WTC11 (cell line): ENCODE data around the gene ARL8A.

Experiments
- CREM ChIP-seq: sonication (generic); formaldehyde crosslinking; IDR thresholded peaks from 2 replicates; pipeline ENCODE4 v1.8.1; 2022; ENCODE audit warnings: mild to moderate bottlenecking, missing genetic modification reagents, moderate library complexity
- CTCF ChIP-seq: fragments of 200-600 bp; IDR thresholded peaks from 2 replicates; pipeline ENCODE4 v1.8.0; 2022; ENCODE audit warnings: antibody characterized with exemption
- ETV6 ChIP-seq: sonication (generic); formaldehyde crosslinking; IDR thresholded peaks from 2 replicates; pipeline ENCODE4 v1.8.1; 2022; ENCODE audit warnings: mild to moderate bottlenecking, missing genetic modification reagents
- TEAD1 ChIP-seq: sonication (generic); formaldehyde crosslinking; IDR thresholded peaks from 2 replicates; pipeline ENCODE4 v1.8.0; 2022; ENCODE audit warnings: mild to moderate bottlenecking, missing genetic modification reagents
- TEAD4 ChIP-seq: sonication (generic); formaldehyde crosslinking; IDR thresholded peaks from 2 replicates; pipeline ENCODE4 v1.8.0; 2022; ENCODE audit warnings: mild to moderate bottlenecking, missing genetic modification reagents
- ZNF138 ChIP-seq: sonication (generic); formaldehyde crosslinking; conservative IDR thresholded peaks from 2 replicates; pipeline ENCODE4 v1.8.1; 2022; ENCODE audit warnings: mild to moderate bottlenecking, moderate library complexity, missing genetic modification reagents
- ZNF232 ChIP-seq: sonication (generic); formaldehyde crosslinking; IDR thresholded peaks from 2 replicates; pipeline ENCODE4 v1.8.0; 2022; ENCODE audit warnings: mild to moderate bottlenecking, missing genetic modification reagents
- TF ChIP-seq, protein P1 (sequence below): sonication (generic); formaldehyde crosslinking; IDR thresholded peaks from 2 replicates; pipeline ENCODE4 v1.8.1; 2022; ENCODE audit warnings: mild to moderate bottlenecking, moderate library complexity, missing genetic modification reagents

DNA sequence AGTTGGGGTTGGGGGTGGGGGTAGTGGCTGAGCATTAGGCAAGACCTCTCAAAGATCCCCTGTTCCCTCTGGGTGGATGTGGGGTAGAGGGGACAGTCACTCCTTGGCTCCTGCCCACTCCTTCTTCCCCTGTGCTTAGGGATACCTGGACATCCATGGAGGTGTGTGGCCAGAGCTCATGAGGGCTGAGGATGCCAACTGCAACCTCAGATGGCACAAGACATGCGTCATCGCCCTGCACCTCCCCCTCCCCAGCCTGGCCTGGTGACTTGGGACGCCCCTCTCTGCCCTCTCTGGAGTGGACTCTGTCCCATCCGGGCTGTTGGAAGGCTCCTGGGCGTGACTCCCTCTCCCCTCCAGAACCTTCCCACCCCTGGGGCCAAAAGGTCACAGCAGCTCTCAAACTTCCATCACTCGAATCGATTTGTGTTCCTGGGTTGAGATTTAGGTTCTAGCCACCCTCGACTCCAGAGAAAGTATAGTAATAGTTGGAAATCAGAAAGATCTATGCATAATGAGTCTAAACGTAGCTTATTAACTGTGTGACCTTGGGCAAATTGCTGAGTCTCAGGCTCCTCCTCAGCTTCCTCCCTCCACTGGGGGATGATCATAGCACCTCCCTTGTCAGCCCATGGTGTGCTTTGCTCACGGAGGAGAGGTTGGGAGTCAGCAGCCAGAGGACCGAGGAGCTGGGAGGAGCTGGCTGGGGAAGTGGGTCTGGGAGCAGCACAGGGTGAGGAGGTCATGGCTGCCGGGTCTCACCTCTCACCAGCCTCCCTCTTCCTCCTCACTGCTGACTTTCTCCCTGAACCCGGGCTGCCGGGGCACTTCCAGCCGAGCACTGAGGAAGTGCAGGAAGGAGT is 18.1 kb upstream of the ARL8A start:
- TF ChIP-seq CTCF: no peak
- no peak for TF ChIP-seq ETV6
- no peak for TF ChIP-seq TEAD1 (CRISPR knock-in tag)
- no peak for TF ChIP-seq TEAD4 (CRISPR knock-in tag)
- TF ChIP-seq, protein P1, sequence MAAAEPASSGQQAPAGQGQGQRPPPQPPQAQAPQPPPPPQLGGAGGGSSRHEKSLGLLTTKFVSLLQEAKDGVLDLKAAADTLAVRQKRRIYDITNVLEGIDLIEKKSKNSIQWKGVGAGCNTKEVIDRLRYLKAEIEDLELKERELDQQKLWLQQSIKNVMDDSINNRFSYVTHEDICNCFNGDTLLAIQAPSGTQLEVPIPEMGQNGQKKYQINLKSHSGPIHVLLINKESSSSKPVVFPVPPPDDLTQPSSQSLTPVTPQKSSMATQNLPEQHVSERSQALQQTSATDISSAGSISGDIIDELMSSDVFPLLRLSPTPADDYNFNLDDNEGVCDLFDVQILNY (CRISPR knock-in tag): no peak
- no peak for TF ChIP-seq ZNF138 (CRISPR knock-in tag)
- no peak for TF ChIP-seq CREM (CRISPR knock-in tag)
- TF ChIP-seq ZNF232: no peak
